ENCODE data around the gene TNFRSF14.
"Not testable (repeated sequence)": the region's sequence is repeated elsewhere in the genome, so short reads cannot be mapped to it uniquely, and the experiment has no call there.

Gene TNFRSF14

GRCh38 chr1:2555634-2556276 is 416 bp upstream of the TNFRSF14 start:
- DNase-seq: peak; percentile 48

- DNase-seq: no peak
These were observed 709 bp downstream of the TNFRSF14 start for GRCh38 chr1:2556678-2557481.

DNA sequence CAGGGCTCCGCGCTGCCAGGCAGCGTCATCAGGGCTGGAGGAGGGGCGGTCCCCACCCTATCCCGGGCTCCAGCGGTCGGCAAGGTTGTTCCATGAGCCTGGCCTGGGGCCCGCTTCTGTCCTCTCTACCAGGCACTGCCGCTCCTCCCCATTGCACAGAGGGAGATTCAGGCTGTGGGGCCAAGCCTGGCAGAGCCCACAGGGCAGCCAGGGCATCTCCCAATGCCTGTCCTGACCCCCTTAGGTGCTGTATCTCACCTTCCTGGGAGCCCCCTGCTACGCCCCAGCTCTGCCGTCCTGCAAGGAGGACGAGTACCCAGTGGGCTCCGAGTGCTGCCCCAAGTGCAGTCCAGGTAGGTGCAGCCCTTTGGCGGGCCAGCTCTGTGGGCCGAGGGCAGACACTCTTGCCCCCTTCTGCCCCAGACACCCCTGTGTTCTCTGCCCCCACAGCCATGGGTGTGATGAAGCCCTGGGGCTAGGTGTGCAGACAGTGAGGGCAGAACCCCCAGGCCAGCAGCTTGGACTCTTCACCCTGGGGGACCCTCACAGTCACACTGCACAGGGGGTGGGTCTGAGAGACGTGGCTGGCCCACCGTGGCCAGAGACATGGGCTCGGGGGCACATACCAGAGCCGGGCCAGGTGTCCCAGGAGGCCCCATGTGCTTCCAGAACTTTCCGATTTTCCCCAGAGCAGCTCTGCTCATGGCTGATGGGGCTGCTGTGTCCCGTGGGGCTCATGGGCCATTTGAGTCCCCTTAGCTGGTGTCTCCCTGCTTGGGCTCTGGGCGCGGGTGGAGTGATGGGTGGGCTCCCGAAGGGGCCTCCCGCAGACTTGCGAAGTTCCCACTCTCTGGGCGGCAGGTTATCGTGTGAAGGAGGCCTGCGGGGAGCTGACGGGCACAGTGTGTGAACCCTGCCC is 1.6 kb downstream of the TNFRSF14 start:
- DNase-seq: no peak

DNA sequence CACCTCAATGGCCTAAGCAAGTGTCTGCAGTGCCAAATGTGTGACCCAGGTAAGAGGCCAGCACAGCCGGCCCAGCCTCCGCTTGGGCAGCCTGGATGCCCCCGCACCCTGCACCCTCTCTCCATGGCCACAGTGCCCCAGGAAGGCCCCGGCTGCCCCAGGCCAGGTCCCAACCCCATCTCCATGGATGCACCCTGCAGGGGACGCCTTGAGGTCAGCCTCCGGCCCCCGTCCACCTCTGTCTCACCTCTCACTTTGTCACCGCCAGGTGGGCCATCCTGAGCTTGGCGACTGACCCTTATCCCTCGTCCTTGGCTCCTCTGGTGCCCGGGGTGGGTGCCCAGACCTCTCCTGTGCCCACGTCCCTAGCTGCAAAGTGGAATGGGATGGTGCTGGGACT is 2.2 kb downstream of the TNFRSF14 start:
- no peak for DNase-seq

DNA sequence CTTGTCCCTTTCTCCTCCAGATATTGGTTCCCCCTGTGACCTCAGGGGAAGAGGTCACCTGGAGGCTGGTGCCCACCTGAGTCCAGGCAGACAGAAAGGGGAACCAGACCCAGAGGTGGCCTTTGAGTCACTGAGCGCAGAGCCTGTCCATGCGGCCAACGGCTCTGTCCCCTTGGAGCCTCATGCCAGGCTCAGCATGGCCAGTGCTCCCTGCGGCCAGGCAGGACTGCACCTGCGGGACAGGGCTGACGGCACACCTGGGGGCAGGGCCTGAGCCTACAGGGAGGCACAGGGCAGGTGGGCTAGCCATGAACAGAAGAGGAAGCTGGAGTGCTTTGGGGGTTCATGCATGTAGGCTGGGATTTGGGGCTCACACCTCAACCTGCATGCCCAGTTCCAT is 2.7 kb downstream of the TNFRSF14 start:
- DNase-seq: no peak

DNA sequence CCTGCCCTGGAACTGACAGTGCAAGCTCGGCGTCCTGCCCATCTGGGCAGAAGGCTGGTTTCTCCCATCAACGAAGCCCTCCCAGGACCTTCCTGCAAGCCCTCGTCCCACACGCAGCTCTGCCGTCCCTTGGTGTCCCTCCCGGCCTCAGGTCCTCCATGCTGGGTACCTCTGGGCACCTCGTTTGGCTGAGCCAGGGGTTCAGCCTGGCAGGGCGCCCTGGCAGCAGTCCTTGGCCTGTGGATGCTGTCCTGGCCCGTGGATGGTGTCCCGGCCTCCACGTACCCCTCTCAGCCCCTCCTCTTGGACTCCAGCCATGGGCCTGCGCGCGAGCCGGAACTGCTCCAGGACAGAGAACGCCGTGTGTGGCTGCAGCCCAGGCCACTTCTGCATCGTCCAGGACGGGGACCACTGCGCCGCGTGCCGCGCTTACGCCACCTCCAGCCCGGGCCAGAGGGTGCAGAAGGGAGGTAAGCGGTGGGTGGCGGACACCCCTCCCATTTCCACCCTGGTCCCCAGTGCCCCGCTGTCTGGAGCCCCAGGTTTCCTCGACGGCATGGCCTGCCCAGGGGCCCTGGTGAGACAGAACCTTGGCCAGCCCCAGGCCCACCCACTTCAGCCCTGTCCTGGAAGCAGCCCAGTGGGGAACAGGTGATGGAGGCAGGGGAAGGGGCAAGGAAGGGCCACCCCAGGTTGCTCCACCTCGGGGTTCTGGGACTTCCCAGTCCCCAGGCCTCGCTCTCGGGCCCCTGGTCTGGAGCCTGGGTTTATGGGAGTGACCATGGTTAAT is 3.5 kb downstream of the TNFRSF14 start:
- DNase-seq: no peak

GRCh38 chr1:2560299-2561073 is 4.3 kb downstream of the TNFRSF14 start:
- DNase-seq: no peak

DNA sequence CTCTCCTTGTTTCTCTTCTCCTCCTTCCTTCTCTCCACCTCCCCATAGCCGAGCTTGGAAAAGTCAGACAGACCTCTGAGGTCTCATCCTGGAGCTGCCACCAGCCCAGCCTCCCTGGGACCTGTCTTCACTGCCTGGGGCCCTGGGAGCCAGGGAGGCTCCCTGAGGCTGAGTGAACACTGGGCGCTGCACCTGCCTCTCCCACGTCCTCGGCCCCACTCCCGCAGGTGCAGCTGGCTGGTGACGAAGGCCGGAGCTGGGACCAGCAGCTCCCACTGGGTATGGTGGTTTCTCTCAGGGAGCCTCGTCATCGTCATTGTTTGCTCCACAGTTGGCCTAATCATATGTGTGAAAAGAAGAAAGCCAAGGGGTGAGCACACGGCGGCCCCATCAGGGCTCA is 5.3 kb downstream of the TNFRSF14 start:
- DNase-seq: no peak

DNA sequence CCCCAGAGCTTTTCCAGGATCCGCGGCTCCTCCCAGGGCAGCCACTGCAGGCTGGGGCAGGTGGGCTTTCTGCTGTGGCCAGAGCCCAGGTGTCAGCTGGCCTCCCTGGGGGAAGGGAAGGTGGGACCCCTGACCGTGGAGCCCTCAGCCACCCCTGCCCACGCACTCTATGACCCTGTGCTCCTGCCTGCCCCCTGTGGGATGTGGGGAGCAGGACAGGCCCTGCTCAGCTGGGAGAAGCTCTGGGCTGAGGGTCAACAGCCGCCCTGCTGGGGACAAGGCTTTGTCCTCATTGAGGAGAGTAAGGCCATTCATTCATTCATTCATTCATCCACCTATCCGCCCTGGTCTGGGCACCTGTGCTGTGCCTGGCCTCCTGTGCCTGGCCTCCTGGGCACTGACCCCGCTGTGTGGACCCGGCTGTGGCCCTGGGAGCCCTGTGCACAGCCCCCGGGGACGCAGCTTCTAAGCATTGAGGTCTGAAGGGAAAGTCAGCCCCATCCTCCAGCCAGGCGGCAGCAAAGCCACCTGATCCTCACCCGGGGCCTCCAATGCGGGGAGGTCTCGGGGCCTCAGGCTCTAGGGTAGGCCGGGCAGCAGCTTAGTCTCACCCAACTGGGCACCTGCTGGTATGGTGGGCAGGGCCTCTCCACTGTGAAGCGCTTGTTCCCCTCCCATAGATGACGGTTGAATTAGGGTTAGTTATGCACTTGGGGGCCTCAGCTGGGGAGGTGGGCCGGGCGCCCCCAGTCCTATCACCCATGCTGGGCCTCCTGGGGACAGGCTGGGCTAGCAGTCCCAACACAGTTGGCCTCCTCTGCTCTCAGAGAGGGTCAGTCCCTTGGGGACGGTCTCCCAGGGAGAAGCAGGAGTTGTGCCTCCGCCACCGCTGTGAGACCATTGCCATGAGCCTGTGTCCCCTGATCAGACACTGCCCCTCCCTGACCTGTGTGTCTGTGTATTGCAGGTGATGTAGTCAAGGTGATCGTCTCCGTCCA is 6.0 kb downstream of the TNFRSF14 start:
- DNase-seq: no peak

GRCh38 chr1:2563205-2563604 is 7.0 kb downstream of the TNFRSF14 start:
- no peak for DNase-seq

DNA sequence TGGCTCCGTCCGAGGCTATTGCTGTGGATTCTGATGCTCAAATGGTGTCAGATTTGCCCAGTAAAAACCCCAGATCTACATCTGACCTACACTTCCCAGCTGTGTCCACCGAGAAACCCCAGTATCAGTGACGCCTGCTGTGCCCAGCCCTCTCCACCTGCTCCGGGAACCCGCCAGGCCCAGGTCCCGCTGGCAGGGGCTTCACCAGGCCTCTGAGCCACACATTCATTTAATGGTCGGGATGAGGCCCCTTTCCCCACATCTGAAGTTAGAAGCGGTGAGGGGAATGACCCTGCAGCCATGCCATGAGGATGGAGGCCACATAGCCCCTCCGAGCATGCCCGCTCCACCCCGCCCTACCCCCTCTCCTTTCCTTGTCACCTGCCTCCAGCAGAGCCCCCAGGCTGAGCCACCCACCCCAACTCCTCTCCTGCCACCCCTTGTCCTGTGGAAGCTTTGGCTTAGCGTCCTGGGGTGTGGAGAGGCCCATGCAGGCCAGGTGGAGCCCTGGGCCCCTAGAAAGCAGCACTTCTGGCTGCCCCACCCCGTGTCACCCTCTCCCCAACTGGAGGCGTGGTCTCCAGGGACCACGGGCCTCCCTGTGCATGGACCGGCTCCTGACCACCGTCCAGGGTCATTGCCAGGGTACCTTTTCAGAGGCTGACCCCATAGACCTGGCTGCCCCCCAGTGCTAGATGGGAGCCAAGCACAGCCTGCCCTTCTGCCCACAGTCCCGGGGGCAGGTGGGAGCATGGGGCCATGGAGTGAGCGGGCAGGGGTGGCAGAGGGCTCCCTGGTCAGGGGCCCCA is 8.0 kb downstream of the TNFRSF14 start:
- no peak for DNase-seq

DNA sequence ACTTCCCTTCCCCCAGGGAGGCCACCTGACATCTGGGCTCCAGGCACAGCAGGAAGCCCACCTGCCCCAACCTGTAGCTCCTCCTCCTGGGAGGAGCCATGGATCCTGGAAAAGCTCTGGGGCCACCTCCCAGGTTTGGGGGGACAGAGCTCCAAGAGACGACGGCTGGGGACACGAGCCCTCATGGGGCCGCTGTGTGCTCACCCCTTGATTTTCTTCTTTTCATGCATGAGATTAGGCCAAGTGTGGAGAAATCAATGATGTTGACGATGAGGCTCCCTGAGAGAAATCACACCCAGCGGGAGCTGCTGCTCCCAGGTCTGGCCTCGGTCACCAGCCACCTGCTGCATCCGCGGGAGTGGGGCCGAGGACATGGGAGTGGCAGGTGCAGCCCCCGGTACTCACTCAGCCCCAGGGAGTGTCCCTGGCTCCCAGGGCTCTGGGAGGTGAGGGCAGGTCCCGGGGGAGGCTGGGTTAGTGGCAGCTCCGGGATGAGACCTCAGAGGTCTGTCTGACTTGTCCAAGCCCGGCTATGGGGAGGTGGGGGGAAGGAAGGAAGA is 8.7 kb downstream of the TNFRSF14 start:
- DNase-seq: no peak

GRCh38 chr1:2566101-2567045 is 10.2 kb downstream of the TNFRSF14 start:
- no peak for DNase-seq

DNA sequence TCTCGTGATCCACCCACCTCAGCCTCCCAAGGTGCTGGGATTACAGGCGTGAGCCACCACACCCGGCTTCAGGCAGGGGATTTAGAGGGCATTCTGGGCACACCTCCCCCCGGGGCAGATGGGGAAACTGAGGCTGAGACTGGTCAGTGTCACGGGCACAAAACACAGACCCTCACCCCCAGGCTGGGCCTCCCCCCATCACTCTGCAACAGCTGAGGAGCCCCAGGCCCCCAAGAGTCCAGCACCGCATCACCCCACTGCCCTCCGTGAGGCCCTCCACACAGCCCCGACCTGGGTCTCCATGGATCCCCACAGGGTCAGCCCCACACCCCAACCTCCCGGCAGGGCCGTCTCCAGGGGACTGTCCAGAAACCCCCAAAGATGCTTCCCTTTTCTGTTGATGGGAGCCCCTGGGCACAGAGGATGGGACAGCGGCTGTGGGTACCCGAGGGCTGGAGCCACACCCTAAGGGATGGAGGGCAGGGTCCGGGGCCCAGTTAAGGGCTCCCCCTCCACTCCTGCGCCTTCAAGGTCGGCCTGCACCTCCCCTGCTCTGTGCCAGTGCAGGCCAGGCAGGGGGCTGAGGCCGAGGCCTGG is 11.0 kb downstream of the TNFRSF14 start:
- DNase-seq: no peak

DNA sequence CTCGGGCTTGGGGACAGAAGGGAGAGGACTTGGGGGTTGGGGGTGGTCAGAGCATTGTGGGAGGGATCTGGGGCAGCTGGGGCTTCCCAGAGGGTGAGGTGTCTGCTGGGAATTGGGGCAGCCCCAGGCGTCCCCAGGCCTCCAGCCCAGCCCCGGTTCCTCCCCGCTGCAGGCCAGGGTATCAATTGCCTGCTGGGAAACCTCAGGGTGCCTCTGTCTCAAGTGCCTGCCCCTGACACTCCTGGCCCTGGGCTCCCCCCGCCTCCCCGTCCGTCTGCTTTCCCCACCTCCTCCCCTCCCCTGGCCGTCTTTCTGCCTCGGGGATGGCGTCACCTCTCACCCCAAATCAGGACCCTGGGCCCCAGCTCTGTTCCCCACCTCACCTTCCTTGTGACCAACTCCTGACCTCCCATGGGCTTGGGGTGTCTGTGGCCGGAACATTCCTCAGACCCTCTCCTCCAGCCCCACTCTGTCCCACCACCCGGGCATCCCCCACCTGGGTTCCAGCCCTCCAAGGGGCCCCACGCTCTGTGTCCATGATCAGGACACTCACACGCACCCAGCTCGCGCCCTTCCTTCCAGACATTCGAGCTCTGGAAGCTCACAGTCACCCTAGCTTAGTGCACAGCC is 12.1 kb downstream of the TNFRSF14 start:
- not testable (repeated sequence) for DNase-seq

DNA sequence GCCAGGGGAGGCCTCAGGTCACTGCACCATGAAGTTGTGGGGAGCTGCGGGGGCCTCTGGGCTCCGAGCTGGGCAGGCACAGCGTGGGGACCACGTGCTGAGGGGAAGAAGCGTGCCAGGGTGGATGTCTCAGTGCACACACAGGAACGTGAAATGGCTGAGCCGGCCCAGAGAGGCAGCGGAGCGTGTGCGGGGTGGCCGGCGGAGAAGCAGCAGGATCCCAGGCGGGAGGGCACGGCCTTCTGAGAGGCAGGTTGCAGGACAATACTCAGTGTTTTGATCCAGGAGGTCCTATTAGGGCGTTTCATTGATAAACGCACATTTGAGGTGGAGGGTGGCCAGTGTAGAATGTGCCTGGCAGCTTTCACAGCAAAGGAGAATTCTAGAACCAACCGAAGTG is 12.9 kb downstream of the TNFRSF14 start:
- no peak for DNase-seq

DNA sequence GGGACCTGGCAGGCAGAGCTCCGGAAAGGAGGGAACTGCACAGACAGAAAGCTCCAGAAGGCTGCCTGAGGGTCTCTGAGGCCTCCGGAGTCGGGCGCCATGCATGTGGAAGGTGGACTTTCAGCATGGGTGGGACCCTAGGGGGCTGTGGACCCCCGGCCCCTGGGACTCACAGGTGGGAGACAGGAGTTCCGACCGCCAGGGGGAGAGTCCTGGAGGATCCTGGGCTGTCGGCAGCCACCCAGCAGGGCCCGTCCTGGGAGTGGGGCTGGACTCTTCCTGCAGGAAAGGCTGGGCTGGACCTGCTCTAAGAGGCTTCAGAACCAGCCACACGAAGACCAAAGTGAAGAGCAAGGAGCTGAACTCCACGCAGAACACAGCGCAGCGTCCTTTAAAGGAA is 13.5 kb downstream of the TNFRSF14 start:
- not testable (repeated sequence) for DNase-seq
